ENCODE measurements around the gene TEAD1.

The TEAD1 gene

GRCh38 chr11:12678991-12679390 is 4.8 kb downstream of the TEAD1 start:
- DNase-seq (ENCODE audit: low read depth), result no peak
- no peak overlapping the region for H3K4me3 ChIP-seq (ENCODE audit: low read depth, low read length)
- TF ChIP-seq CTCF (IDR thresholded peaks at IDR 0.05; ENCODE audit: insufficient read depth, low read depth, low read length, missing control alignments), result no peak

- no peak overlapping the region for H3K4me3 ChIP-seq (ENCODE audit: low read depth, low read length)
- DNase-seq (ENCODE audit: low read depth), result no peak
- no peak for TF ChIP-seq CTCF (IDR thresholded peaks at IDR 0.05; ENCODE audit: insufficient read depth, low read depth, low read length, missing control alignments)
Observed at GRCh38 chr11:12679471-12679870, 5.2 kb downstream of the TEAD1 start.

GRCh38 chr11:12680246-12680939 is 6.2 kb downstream of the TEAD1 start:
- TF ChIP-seq CTCF (IDR thresholded peaks at IDR 0.05; ENCODE audit: insufficient read depth, low read depth, low read length, missing control alignments), result no peak
- peak; percentile 74 for DNase-seq (ENCODE audit: low read depth)
- peak overlapping the region; percentile 4; the same call in 1 of the 2 replicates for H3K4me3 ChIP-seq (ENCODE audit: low read depth, low read length)

- no peak for DNase-seq (ENCODE audit: low read depth)
- 0 out of 2 replicates have a peak overlapping the region, but pooled peaks have one; percentile 4 for H3K4me3 ChIP-seq (ENCODE audit: low read depth, low read length)
- no peak for TF ChIP-seq CTCF (IDR thresholded peaks at IDR 0.05; ENCODE audit: insufficient read depth, low read depth, low read length, missing control alignments)
Observed at GRCh38 chr11:12680940-12681258, 6.7 kb downstream of the TEAD1 start.

- DNase-seq (ENCODE audit: low read depth), result no peak
- TF ChIP-seq CTCF (IDR thresholded peaks at IDR 0.05; ENCODE audit: insufficient read depth, low read depth, low read length, missing control alignments), result no peak
- H3K4me3 ChIP-seq (ENCODE audit: low read depth, low read length), result no peak overlapping the region
Observed at GRCh38 chr11:12681466-12681865, 7.2 kb downstream of the TEAD1 start.

GRCh38 chr11:12682288-12682687 is 8.1 kb downstream of the TEAD1 start:
- TF ChIP-seq CTCF (IDR thresholded peaks at IDR 0.05; ENCODE audit: insufficient read depth, low read depth, low read length, missing control alignments), result no peak
- no peak overlapping the region for H3K4me3 ChIP-seq (ENCODE audit: low read depth, low read length)
- DNase-seq (ENCODE audit: low read depth), result no peak

Data from GM12865 (cell line).